ENCODE results near the gene SST. TPM values are rescaled to one million over a fixed set of nuclear protein-coding genes. Genes with fewer than 3 reads are reported as not detected.

The SST gene
- total RNA-seq, 1 donor from 2014 or later = not detected

DNA sequence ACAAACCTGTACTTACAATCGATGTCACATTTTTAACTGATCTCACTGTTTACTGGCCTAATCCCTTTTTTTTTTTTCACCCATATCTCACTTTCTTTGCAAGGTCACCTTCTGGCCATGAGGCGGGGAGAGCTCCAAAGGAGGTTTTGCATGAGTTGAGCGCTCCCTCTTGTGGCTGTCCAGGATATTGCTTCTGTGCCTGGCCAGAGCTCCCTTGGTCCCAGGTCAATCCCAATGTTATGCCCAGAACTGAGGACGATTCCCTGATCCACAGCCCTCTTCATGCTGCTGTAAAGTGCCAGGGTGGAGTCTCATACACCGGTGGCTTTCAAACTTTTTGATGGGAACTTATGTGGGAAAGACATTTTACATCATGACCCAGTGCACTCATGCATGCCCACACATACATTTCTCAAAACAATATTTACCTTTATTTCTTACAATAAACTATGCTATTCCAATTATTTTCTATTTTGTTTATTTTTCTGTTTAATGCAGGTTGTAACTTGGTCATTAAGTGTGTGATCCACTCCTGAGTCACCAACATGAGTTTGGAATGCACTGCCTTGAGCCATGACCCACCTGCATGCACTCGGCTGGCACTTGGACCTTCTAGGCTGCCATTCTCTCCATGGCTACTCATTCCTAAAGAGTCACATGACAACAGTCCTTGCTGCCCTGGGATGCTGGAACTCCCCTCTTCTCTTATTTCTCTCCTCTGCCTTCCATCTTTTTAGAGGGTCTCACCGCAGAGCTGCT lies 9.6 kb upstream of the SST start:
- peak; percentile 63 for DNase-seq (ENCODE audit: low read depth)
- TF ChIP-seq, protein P1, sequence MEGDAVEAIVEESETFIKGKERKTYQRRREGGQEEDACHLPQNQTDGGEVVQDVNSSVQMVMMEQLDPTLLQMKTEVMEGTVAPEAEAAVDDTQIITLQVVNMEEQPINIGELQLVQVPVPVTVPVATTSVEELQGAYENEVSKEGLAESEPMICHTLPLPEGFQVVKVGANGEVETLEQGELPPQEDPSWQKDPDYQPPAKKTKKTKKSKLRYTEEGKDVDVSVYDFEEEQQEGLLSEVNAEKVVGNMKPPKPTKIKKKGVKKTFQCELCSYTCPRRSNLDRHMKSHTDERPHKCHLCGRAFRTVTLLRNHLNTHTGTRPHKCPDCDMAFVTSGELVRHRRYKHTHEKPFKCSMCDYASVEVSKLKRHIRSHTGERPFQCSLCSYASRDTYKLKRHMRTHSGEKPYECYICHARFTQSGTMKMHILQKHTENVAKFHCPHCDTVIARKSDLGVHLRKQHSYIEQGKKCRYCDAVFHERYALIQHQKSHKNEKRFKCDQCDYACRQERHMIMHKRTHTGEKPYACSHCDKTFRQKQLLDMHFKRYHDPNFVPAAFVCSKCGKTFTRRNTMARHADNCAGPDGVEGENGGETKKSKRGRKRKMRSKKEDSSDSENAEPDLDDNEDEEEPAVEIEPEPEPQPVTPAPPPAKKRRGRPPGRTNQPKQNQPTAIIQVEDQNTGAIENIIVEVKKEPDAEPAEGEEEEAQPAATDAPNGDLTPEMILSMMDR (IDR thresholded peaks at IDR 0.05; ENCODE audit: insufficient read depth, low read length, severe bottlenecking) = peak; percentile 92
- FAIRE-seq = no peak
- Histone ChIP-seq H3K36me3 (ENCODE audit: control insufficient read depth, insufficient read depth, low read length) (no peaks in the 10 kb centered on the region), H3K4me3 (ENCODE audit: low read depth, low read length) (no peak overlapping the region), H3K27me3 (ENCODE audit: control insufficient read depth, insufficient read depth, low read length) (peaks cover 3% of the 10 kb centered on the region)

DNA sequence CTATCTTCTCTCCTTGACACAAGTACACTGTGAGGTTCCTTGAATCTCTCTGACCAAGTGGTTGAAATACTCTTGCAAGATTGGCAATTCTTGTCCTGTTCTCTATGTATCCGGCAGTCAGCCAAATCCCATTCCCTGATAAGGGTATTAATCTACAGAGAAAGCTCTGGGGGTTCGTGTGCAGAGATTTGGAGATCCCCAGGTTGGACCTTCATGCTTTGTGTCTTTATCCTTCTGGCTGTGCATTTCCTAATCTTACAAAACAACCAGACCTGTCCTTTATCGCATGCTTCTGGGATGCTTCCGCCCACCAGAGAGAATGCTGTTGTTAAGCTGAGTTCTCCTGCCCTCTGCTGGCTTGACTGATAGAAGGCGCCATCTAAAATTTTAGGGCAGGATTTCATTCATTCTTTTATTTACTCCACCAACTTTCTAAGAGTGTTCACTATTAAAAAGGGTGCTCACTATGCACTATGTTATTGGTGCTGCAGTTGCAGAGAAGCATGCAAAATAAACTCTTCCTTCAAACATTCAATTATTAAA lies 8.6 kb upstream of the SST start:
- FAIRE-seq (no peak), DNase-seq (ENCODE audit: low read depth) (peak; percentile 45)
- Histone ChIP-seq H3K27me3 (ENCODE audit: control insufficient read depth, insufficient read depth, low read length) (peaks cover 4% of the 10 kb centered on the region), H3K4me3 (ENCODE audit: low read depth, low read length) (no peak overlapping the region), H3K36me3 (ENCODE audit: control insufficient read depth, insufficient read depth, low read length) (no peaks in the 10 kb centered on the region)
- TF ChIP-seq, protein P1 (IDR thresholded peaks at IDR 0.05; ENCODE audit: insufficient read depth, low read length, severe bottlenecking) = peak; percentile 66

DNA sequence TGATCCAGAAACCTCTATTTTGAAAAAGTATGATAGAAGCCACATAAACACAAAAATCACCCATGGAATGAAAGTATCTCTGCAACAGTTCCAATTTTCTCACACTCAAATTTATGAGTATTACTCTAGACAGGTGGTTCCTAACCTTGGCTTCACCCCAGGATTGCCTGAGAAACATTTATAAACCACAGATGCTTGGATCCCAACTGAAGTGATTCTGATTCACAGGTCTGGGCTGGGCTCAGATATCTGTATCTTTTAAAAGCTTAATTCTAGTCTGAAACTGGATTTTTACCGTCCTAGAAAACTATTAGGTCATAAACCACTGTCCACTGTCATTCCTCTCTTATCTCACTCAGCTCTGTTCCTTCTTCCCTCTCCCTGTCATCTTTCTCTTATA lies 7.4 kb upstream of the SST start:
- TF ChIP-seq, protein P1 (IDR thresholded peaks at IDR 0.05; ENCODE audit: insufficient read depth, low read length, severe bottlenecking) = no peak
- FAIRE-seq (no peak), DNase-seq (ENCODE audit: low read depth) (no peak)
- H3K4me3 ChIP-seq (ENCODE audit: low read depth, low read length) = no peak overlapping the region
- H3K27me3 ChIP-seq (ENCODE audit: control insufficient read depth, insufficient read depth, low read length) = peaks cover 4% of the 10 kb centered on the region
- H3K36me3 ChIP-seq (ENCODE audit: control insufficient read depth, insufficient read depth, low read length) = no peaks in the 10 kb centered on the region

DNA sequence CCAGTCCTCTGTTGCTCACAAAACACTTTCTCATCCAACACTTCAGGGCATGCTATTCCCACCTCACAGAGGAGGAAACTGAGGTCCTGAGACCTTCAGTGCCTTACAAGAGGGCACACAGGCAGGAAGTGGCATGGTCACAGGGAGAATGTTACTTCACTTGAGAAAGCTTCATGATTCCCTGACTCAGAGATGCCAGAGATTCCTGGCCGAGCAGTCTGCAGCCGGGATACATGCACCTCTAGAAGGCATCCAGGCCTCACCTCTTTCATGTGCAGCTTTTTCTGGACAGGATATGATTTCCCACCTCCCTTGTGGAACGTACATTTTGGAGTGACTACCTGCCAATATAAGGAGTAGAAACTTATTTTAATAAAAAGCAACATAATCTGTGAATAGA lies 2.8 kb upstream of the SST start:
- Histone ChIP-seq H3K4me3 (ENCODE audit: low read depth, low read length) (no peak overlapping the region), H3K27me3 (ENCODE audit: control insufficient read depth, insufficient read depth, low read length) (peaks cover 7% of the 10 kb centered on the region), H3K36me3 (ENCODE audit: control insufficient read depth, insufficient read depth, low read length) (no peaks in the 10 kb centered on the region)
- FAIRE-seq (peak; percentile 84), DNase-seq (ENCODE audit: low read depth) (no peak)
- TF ChIP-seq, protein P1 (IDR thresholded peaks at IDR 0.05; ENCODE audit: insufficient read depth, low read length, severe bottlenecking) = no peak

DNA sequence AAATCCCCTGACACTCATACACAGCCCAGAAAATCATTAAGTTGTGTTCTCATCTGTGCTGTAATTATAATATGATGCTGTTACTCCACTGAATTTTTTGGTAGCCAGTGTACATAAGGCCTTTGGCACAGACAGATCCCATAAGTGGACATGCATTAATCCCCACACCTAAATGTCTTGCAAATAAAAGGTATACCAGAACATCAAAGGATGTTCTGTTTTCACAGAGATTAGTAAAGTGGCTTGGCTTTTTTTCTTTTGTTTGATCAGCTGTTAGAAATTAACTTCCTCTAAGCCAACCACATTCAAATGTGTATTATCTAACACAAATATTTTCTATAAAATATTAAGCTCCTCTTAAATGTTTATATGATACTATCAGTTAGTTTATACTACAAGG lies 2.7 kb downstream of the SST start:
- TF ChIP-seq, protein P1 (IDR thresholded peaks at IDR 0.05; ENCODE audit: insufficient read depth, low read length, severe bottlenecking) = no peak
- peaks cover 3% of the 10 kb centered on the region for H3K27me3 ChIP-seq (ENCODE audit: control insufficient read depth, insufficient read depth, low read length)
- no peaks in the 10 kb centered on the region for H3K36me3 ChIP-seq (ENCODE audit: control insufficient read depth, insufficient read depth, low read length)
- DNase-seq (ENCODE audit: low read depth) (no peak), FAIRE-seq (no peak)
- no peak overlapping the region for H3K4me3 ChIP-seq (ENCODE audit: low read depth, low read length)

All from bronchial epithelial cell (primary cell).